ENCODE data around the gene ERVH48-1.
"Not testable (repeated sequence)": the region's sequence is repeated elsewhere in the genome, so short reads cannot be mapped to it uniquely, and the experiment has no call there.

ERVH48-1 gene

GRCh38 chr21:42922918-42923317 is 2.5 kb downstream of the ERVH48-1 start:
- no peaks in the 10 kb centered on the region for H3K9me3 ChIP-seq
- peaks cover 4 to 7% of the 10 kb centered on the region in 2 experiments for H3K4me1 ChIP-seq (ENCODE audit: control insufficient read depth in 1 of 2, insufficient read depth in 1 of 2, low read depth in 1 of 2, low read length in 1 of 2)
- TF ChIP-seq, protein P1, sequence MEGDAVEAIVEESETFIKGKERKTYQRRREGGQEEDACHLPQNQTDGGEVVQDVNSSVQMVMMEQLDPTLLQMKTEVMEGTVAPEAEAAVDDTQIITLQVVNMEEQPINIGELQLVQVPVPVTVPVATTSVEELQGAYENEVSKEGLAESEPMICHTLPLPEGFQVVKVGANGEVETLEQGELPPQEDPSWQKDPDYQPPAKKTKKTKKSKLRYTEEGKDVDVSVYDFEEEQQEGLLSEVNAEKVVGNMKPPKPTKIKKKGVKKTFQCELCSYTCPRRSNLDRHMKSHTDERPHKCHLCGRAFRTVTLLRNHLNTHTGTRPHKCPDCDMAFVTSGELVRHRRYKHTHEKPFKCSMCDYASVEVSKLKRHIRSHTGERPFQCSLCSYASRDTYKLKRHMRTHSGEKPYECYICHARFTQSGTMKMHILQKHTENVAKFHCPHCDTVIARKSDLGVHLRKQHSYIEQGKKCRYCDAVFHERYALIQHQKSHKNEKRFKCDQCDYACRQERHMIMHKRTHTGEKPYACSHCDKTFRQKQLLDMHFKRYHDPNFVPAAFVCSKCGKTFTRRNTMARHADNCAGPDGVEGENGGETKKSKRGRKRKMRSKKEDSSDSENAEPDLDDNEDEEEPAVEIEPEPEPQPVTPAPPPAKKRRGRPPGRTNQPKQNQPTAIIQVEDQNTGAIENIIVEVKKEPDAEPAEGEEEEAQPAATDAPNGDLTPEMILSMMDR (IDR thresholded peaks at IDR 0.05) = no peak
- no peaks in the 10 kb centered on the region for H3K36me3 ChIP-seq
- no peak overlapping the region for H3K4me3 ChIP-seq (ENCODE audit: low read depth in 1 of 2, low read length in 1 of 2)
- no peaks in the 10 kb centered on the region for H3K27me3 ChIP-seq
- no peak overlapping the region for H3K27ac ChIP-seq

GRCh38 chr21:42921927-42922326 is 3.5 kb downstream of the ERVH48-1 start:
- no peak overlapping the region for H3K27ac ChIP-seq
- H3K36me3 ChIP-seq = no peaks in the 10 kb centered on the region
- H3K4me3 ChIP-seq (ENCODE audit: low read depth in 1 of 2, low read length in 1 of 2) = no peak overlapping the region
- TF ChIP-seq, protein P1 (IDR thresholded peaks at IDR 0.05) = no peak
- H3K4me1 ChIP-seq (ENCODE audit: control insufficient read depth in 1 of 2, insufficient read depth in 1 of 2, low read depth in 1 of 2, low read length in 1 of 2) = peaks cover 4 to 7% of the 10 kb centered on the region in 2 experiments
- no peaks in the 10 kb centered on the region for H3K27me3 ChIP-seq
- no peaks in the 10 kb centered on the region for H3K9me3 ChIP-seq

DNA sequence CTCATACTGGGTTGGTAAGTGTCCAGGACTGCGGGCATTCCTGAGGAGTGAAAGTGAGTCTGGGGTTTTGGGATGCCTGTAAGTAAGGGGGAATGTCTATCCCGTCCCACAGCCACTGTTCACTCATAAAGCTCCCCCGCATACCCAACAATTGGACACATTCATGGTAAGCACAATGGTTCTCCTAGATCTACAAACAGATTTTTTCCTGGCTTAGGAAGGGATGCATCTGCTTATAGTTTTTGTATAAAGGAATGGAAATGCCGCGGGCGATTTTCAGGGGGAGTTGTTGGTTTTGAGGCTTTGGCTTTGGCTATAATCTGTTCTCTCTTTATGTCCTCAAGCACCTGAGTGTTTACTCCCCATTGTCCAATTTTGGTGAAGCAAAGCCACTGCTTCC is 7.1 kb downstream of the ERVH48-1 start:
- no peak overlapping the region for H3K27ac ChIP-seq
- no peaks in the 10 kb centered on the region for H3K9me3 ChIP-seq
- no peaks in the 10 kb centered on the region for H3K27me3 ChIP-seq
- peaks cover 6% of the 10 kb centered on the region for H3K36me3 ChIP-seq
- TF ChIP-seq, protein P1 (IDR thresholded peaks at IDR 0.05) = no peak
- H3K4me3 ChIP-seq (ENCODE audit: low read depth in 1 of 2, low read length in 1 of 2) = no peak overlapping the region
- no peaks in the 10 kb centered on the region for H3K4me1 ChIP-seq (ENCODE audit: control insufficient read depth in 1 of 2, insufficient read depth in 1 of 2, low read depth in 1 of 2, low read length in 1 of 2)

GRCh38 chr21:42913476-42913875 is 12.0 kb downstream of the ERVH48-1 start:
- Histone ChIP-seq H3K9me3 (no peaks in the 10 kb centered on the region), H3K36me3 (peaks cover 50% of the 10 kb centered on the region), H3K4me1 (ENCODE audit: control insufficient read depth in 1 of 2, insufficient read depth in 1 of 2, low read depth in 1 of 2, low read length in 1 of 2) (no peaks in the 10 kb centered on the region), H3K27me3 (no peaks in the 10 kb centered on the region), H3K27ac (no peak overlapping the region), H3K4me3 (ENCODE audit: low read depth in 1 of 2, low read length in 1 of 2) (no peak overlapping the region)
- TF ChIP-seq, protein P1 (IDR thresholded peaks at IDR 0.05) = no peak

- not testable (repeated sequence) for H3K27me3 ChIP-seq; H3K4me3 ChIP-seq (ENCODE audit: low read depth in 1 of 2, low read length in 1 of 2); H3K27ac ChIP-seq; H3K9me3 ChIP-seq; H3K4me1 ChIP-seq (ENCODE audit: control insufficient read depth in 1 of 2, insufficient read depth in 1 of 2, low read depth in 1 of 2, low read length in 1 of 2)
- peaks cover 65% of the 10 kb centered on the region for H3K36me3 ChIP-seq
Measured at GRCh38 chr21:42911920-42912319, 13.5 kb downstream of the ERVH48-1 start.

DNA sequence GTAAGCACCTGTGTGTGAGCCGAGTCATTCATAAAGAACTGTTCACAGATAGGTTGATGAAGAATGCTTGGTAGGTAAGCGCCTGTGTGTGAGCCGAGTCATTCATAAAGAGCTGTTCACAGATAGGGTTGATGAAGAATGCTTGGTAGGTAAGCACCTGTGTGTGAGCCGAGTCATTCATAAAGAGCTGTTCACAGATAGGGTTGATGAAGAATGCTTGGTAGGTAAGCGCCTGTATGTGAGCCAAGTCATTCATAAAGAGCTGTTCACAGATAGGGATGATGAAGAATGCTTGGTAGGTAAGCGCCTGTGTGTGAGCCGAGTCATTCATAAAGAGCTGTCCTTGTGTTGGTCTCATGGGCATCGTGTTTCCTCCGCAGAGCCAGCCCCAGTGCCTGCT is 16.9 kb downstream of the ERVH48-1 start:
- H3K36me3 ChIP-seq = peaks cover 89% of the 10 kb centered on the region
- not testable (repeated sequence) for H3K4me1 ChIP-seq (ENCODE audit: control insufficient read depth in 1 of 2, insufficient read depth in 1 of 2, low read depth in 1 of 2, low read length in 1 of 2); H3K27me3 ChIP-seq; H3K27ac ChIP-seq; H3K4me3 ChIP-seq (ENCODE audit: low read depth in 1 of 2, low read length in 1 of 2); H3K9me3 ChIP-seq

DNA sequence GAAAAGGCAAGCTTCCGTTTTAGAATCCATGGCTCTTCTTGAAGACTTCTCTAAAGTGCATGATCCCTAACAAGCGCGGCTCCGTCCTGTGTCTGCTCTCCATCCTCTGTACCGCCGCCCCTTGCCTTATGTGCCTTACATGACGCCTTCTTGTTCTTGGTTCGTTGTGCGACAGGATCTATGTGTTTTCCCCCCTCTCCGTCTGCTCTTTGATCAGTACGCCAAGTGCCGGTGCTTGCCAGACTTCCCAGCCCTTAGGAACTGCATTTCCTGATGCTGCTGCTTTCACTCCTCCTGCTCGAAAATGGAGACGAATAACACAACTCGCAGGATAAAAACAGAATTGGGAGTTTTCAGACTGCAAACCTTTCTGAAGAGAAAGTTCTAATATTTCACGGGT is 19.2 kb downstream of the ERVH48-1 start:
- TF ChIP-seq, protein P1 (IDR thresholded peaks at IDR 0.05) = no peak
- Histone ChIP-seq H3K27me3 (no peaks in the 10 kb centered on the region), H3K9me3 (no peaks in the 10 kb centered on the region), H3K27ac (no peak overlapping the region), H3K36me3 (peaks cover 89% of the 10 kb centered on the region), H3K4me1 (ENCODE audit: control insufficient read depth in 1 of 2, insufficient read depth in 1 of 2, low read depth in 1 of 2, low read length in 1 of 2) (no peaks in the 10 kb centered on the region), H3K4me3 (ENCODE audit: low read depth in 1 of 2, low read length in 1 of 2) (no peak overlapping the region)
